HG03469 (cell line): ENCODE results near the gene MICAL3.
A peak's percentile ranks its signal among the peaks of the same experiment; 100 is the strongest.
"Not testable (repeated sequence)": the region's sequence is repeated elsewhere in the genome, so short reads cannot be mapped to it uniquely, and the experiment has no call there.

Source experiments
- ATAC-seq: cut with Tn5 transposase; IDR thresholded peaks from one replicate; pipeline ENCODE4 v1.9.1; 2021; ENCODE audit warnings: mild to moderate bottlenecking, moderate library complexity, moderate number of reproducible peaks; ENCODE audit not compliant: unreplicated experiment

MICAL3 gene

DNA sequence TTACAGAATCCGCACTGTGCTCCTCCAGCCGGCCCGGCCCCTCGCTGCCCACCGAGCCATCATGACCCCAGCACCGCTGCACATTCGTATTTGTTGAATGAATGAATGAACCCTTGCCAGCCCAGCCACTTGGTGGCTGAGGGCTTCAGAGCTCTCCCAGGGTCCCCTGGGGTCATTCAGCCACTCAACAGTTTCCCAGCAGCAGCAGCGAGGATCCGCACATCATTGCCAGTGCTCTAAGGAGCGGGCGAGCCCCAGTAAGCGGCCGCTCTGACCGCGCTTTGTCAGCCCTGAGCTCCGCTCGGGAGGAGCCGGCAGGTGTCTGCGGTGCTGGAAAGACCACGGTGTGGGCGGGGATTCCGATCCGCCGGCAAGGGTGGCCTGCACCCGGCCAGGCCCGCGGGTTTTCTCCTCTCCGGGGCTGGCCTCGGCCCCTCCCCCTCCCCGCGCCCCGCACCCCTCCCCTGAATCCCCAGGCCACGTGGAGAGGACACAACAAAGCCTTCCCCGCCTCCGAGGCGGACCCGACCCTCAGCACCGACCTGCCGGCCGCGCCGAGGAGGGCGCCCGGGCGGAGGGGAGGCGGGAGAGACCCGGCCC, 250.7 kb downstream of the MICAL3 start:
- no peak for ATAC-seq

DNA sequence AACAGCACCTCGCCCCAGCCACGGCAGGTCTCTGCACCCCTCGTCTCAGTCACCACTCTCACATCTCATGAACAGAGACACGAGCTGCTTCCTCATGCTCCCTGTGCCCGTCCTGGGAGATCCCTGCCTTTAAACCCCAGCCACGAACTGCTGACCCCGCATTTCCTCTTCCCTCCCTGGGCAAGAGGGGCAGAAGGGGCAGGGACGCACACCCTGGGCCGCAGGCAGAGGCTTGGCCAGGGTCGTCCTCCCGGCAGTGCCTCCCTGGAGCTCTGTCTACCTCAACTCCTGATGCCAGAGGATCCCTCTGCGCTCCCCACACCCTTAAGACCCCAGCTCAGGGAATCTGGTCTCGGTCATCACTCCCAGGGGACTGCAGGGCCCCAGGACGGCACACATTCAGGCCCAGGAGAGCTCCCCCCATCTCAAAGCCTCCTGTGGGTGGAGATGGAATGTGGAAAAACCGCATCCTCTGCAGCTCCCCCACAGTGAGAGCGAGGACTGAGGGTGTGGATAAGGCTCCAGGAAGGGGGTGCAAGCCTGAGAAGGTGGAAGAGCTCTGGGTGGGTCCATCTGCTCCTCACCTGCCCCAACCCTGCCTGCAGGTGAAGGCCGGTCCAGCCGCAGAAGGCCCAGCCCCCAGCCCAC, 251.3 kb downstream of the MICAL3 start:
- no peak for ATAC-seq

DNA sequence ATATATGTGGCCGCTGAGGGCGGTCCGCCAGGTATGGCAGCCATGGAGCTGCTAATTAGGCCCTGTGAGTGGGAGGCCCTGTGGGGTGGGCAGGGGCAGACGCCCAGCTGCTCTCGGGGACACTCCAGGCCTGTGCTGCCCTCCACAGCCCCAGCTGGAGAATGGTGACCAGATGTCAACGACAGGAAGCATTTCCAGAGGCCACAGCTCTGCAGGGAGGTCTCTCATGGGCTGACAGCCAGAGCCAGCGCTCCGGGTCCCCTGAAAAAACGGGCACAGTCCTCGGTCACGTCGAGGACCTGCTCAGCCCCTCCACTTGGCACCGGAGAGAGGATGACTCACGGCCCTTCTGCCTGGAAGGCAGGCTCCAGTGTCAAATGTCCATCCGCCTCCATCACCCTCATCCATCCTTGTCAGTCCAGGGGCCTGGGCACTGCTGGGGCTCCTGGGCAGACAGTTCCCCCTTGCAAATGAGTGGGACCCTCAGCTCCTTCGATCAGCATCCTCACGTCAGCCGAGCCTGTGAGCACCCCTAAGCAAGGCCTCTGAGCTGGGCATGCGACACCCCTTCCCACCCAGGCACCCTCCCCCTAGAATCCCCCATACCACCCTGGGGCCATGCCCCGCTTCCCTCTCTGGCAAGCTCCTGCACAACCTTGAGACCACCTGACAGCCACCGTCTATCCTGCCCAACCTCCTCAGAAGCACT, 252.0 kb downstream of the MICAL3 start:
- ATAC-seq = no peak

DNA sequence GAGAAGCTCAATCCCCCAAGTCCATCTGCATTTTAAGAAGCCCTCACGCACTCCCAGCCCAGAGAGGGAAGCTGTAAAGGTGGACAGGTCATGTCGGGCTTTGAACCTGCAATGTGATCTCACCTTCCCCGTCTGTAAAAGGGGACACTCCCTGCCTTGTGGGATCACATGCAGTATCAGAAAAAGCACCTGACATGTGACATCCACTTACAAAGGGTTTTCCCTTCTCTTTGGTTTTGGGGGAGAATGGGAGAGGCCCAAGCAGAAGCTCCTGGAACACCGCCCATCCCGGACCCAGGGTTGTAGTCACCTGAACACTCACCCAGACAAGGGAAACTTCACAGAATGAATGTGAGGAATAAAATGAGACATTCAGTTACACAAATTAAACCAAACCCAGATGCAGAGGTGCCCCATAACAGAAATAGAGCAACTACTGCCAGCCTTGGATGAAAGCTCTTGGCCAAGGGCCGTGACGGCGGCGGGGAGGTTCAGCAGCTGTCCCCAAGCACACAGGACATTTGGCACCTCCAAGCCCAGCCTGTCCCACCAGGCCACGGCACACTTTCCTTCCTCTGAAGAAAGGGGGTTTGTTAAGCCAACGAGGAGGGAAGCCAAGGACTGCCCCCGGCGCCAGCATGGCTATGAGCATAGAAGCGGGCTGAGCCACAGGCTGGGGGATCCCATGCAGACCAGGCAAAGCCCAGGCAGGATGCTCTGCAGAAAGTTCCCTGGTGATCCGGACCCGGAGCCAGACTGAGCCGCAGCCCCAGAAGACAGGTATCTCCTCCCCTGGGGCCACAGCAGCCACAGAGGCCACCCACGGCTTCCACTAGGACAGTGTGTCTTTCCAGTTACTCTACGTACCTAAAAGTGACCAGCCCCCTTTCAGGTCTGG, 253.9 kb downstream of the MICAL3 start:
- ATAC-seq = no peak

DNA sequence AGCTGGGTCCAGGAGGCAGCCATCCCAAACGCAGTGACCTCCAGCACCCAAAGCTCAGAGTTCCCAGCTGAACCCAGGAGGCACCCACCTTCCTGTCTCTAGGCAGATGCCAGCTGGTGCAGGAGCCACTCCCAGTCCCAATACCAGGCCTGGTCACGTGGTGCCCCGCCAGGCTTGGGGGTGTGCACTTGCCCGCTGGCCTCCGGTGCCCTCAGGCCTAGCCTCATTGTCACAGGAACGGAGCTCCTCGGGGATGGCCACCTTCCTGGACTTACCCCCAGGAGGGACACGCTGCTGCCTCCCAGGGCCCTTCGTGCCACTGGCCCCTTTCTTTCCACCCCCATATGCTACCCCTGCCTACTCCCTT, 254.7 kb downstream of the MICAL3 start:
- ATAC-seq = no peak

DNA sequence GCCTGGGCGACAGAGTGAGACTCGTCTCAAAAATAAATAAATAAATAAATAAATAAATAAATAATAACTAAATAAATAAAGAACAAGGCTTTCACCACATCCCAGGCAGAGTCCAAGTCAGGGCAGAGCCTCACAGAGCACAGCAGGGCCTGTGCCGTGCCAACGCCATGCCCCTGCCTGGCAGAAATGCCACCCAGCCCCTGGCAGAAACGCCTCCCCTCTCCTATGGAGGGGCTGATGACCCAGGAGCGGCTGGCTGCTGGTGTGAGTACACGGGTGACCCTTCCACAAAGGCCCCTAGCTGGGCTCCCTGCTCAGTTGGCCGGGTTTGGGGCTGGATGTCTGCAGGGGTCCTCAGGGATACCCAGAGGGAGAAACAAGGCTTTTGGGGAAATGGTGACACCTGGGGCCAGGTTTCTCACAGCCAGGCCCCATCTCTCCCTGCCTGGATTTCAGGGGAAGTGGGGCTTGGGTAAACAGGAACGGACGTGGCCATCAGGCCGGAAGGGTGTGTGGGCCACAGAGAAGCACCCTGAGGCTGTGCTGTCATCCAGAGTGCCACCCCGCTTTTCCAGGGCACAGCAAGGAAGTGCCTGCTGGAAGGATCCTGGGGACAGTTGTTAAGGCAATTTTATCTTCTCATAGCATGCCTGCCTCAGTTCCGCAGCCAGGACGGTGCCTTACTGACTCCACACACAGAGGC, 255.2 kb downstream of the MICAL3 start:
- ATAC-seq = no peak

DNA sequence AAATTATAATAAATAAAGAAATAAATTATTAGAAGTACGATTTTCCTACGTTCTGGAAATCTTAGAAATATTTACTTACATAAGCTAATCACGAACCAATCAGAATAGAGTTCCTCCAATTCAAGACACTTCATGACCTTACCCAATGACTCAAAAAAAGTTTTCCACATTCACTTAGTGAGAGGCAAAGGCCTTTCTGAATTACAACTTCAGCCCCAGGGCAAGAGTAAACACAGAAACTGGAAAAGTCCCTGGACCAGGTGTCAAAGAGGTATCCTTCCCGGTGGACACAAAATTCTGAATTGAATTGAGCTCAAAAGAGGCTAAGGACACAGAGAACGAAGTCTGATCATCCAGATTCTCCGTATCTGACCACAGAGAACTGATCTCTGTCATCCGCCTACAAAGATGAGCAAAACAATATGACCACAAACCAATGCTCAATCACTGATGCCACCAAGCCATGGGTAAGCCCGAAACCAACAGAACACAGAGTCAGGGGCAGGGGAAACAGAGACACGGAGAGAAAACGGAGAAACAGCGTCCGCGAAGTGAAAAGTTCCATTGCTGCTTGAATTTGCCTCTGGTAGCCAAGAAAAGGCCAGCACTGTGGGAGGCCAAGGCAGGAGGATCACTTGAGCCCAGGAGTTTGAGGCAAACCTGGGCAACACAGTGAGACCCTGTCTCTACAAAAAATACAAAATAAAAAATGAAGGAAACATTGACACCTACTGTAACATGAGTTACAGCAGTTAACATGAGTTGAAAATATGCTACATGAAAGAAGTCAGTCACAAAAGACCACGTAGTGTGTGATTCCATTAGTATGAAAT, 256.9 kb downstream of the MICAL3 start:
- peak; percentile 83 for ATAC-seq

DNA sequence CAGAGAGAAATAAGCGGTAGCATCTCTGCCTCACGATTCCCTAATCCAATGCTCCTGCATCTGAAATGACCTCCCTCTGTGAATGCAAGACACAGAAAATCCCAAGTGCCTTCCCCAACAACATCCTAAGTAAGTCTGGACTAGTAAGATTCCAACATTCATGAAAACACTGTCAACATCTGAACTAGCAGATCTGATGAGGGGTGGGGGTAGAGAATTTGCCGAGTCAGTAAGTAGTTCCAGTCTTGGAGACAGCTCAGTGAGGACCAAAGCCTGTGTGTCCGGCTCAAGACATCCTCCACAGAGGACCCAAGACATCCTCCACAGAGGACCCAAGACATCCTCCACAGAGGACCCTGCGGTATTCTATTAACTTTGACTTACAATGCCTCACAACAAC, 259.5 kb downstream of the MICAL3 start:
- not testable (repeated sequence) for ATAC-seq

DNA sequence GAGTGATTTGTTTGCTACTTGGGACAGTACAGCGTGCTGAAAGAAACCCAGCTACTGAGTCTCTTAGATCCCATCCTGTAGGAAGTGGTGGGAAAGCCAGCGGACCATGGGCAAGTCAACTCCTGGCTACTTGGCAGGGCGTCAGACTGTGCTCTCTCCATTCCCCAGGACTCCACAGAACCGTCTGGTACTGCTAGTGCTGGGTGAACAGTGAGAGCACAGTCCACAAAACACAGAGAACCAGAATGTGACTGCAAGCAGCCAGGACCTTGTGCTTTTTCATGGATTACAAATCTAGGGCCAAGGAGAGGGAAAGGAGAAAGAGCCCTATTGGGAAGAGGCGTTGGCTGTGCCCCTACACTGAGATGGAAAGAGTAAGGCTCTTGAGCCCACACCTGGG, 260.3 kb downstream of the MICAL3 start:
- ATAC-seq = no peak

DNA sequence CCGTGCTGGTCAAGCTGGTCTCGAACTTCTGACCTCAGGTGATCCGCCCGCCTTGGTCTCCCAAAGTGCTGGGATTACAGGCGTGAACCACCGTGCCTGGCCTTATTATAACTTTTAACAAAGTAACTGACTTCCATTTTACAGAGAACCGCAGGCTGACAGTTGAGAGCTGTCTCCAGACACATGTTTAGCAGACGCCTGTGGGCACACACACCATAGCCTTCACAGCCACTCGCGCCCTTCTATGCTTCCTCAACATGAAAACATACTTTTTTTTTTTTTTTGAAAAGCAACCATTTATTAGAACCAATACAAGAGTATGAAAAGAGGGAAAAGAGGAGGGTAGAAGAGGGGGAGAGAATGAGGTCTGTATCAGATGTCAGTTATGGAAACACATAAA, 260.9 kb downstream of the MICAL3 start:
- ATAC-seq = not testable (repeated sequence)

DNA sequence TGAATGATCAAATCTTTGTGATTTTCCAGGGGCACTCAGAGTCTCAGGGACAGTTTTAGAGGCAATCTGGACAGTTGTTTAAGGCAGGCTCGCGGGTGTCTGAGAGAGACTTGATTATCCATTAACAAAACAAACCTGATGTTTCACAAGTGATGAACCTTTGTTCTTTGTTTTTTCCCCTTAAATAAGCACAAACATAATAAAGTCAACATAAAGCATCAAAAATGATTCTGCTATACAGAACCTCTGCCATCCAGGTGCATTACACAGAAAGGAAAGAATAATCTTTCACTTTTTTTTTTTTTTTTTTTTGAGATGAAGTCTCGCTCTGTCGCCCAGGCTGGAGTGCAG, 263.2 kb downstream of the MICAL3 start:
- no peak for ATAC-seq

DNA sequence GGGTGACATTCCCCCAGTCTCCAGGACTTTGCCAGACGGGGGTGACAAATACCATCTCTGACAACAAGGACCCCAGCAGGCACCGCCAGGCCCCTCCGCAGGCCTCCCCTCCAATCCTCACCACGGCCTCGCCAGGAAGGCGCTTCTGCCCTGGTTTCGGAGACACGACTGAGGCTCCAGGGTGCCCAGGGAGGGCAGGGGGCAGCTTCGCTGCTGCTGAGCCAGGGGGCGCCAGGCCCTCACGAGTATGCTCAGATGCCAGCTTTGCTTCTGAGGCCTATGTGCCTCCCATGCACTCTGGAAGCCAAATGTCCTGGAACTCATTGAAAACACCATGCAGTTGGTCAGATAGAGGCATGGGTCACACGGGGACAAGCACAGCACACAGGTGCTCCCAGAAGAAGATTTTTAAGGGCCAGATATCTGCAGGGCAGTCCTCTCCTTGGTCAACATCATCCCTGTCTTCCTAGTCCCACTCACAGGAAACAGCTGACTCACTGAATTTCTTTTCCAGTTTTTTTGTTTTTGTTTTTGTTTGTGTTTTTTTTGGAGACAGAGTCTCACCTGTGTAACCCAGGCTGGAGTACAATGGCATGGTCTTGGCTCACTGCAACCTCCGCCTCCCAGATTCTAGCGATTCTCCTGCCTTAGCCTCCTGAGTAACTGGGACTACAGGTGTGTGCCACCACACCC, 270.0 kb downstream of the MICAL3 start:
- ATAC-seq = no peak

DNA sequence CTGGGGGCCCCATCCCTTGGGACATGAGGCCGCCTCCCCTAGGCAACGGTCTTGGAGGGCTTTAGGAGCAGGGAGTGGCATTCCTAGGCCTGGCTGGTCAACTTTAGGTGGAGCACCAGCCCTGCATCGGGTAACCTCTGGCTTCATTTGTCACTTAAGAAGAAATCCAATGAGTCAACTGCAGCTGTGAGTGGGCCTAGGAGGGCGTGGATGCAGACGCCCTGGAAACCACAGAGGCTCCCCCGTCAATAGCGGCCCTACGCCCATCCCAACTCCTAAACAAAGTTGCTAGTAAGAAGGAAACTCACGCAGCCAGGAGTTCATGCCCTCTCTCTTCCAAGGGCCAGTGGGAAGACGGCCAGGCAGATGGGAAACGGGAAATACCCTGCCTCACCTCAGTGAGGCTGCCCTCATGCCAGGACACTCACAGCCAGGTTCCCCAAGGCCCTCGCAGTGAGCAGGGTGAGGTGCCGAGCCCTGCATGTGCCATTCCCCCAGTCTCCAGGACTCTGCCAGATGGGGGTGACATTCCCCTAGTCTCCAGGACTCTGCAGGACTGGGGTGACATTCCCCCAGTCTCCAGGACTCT, 270.9 kb downstream of the MICAL3 start:
- no peak for ATAC-seq

DNA sequence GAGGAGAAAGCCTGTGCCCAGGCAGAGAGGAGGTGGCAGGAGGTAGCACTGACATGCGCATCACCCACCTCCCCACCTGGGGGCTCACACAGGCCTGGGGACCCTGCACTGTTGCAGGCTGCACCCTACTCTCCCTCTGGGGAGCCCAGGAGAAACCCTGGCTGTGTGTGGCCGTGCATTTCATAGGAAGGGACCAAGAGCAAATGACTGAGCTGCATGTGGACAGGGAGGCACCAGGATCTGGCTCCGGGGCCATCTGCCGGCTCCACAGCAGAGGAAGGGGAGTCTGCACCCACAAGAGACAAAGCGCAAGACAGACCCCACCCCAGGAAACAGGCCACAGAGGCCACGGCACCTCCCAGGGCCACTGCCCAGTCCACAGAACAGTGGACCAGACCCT, 272.8 kb downstream of the MICAL3 start:
- no peak for ATAC-seq

DNA sequence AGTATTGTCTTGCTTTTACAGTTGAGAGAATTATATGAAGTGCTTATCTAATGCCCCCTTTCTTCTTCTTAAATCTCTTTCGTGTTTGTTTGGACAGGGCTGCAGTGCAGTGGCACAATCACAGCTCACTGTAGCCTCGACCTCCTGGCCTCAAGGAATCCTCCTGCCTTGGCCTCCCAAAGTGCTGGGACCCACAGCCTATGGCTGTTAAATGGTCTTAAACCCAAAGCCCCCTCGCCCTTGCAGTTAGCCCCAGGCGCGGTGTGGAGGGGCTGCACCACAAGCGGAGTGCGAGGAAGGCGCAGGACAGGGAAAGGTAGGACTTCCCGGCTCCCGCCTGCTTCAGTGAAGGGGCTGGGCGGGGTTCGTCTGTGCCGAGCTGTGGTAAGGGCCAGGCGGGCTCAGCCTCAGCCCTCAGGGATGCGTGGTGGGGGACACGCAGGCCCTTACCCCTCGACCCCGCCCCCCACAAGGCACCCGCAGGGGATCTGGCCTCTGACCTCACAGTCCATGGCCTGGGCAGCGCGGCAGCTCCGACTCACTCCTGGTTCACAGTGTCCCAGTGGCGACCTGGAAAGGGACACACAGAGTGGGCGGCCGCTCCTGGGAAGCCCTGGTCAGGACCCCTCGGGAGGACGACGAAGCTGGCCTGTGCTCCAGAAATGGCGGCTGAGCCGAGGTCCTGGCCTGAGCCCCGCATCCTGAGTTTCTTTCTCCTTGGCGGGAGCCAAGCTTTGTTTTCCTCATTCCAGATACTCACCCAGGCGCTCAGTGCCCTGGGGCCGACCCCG, 274.6 kb downstream of the MICAL3 start:
- ATAC-seq = no peak

DNA sequence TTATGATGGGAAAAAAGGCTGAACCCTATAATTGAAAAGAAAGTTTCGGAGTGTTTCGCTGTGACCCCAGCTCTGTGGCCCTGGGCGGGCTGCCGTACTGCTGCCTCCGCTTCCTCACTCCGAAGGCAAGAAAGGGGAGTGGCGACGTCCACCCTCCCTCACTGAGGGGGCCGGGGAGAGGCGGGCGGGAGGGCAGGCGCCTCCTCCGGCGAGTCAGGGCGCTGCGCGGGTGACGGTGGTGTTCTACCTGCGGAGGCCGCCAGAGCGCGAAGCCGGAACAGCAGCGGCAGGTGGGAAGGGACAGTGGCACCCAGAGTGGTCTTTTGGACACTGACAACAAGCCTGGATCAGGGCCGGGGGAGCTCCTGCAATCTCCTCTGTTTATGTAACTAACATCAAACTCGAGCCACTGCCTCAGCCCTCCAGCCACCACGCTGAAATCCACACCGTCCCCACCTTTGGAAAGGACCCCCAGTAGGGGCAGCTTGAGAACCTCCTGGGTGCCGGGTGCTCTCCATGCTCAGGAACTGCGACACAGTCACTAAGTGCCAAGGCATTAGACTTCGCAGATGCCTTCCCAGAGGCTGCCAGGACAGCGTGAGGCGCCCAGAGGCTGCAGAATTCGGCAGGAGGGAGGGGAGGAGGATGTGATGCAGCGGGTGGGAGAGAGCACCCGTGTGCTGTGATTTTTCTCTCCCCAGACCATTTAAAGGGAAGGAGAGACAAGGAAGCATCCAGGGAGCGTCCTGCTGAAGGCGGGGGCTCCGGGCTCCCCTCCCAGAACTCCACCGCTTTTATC, 275.6 kb downstream of the MICAL3 start:
- no peak for ATAC-seq

DNA sequence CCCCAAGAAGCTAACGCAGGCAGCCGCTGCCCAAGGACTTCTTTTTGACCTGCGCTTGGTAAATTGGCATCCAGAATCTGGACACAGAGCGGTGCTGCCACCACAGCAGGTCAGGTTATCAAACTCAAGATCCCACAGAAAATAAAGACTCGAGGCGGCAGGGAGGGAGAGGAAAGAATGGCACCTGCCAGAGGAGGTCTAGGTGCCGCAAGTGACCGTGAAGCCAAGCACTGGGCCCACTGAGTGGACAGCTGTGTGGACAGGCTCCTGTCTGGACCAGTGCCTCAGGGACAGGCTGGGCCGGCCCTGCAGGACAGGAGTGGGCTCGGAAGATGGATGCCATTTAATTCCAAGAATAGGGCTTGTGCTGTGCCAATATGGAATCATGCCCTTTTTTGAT, 277.4 kb downstream of the MICAL3 start:
- no peak for ATAC-seq
